A673 (cell line): ENCODE measurements around the gene HIP1R. TPM values are rescaled to one million over a fixed set of nuclear protein-coding genes. Genes with fewer than 3 reads are reported as not detected.
A peak's percentile ranks its signal among the peaks of the same experiment; 100 is the strongest.

Experiments used
- BruUV-seq: library from RNA; stranded (reverse); fragments of 400-500 nt; replicated peaks from 2 replicates; lab custom pipeline; 2021; lab: Mats Ljungman, UMichigan
- CTCF ChIA-PET: fragments of 300-600 bp; sonication (Branson Sonifier 250); formaldehyde crosslinking; loops from one replicate; lab custom pipeline; 2022; ENCODE audit warnings: antibody characterized with exemption; lab: Charles Lee
- POLR2A ChIA-PET: fragments of 300-600 bp; sonication (Branson Sonifier 250); formaldehyde crosslinking; loops from one replicate; lab custom pipeline; 2022; ENCODE audit warnings: antibody characterized with exemption; ENCODE audit not compliant: low non-redundant PET; lab: Charles Lee
- DNase-seq: peaks from one replicate; pipeline ENCODE4 v3.0.0-alpha.2; 2015; ENCODE audit warnings: low spot score
- H3K27ac ChIP-seq: fragments of 200-600 bp; sonication (generic); 2 replicates; pipeline ENCODE4 v1.5.1; 2016; ENCODE audit warnings: mixed run types, low read depth, mild to moderate bottlenecking, mixed read lengths, antibody characterized with exemption, low read length; ENCODE audit not compliant: poor library complexity, severe bottlenecking
- H3K27me3 ChIP-seq: fragments of 200-600 bp; sonication (generic); replicated peaks from 2 replicates; pipeline ENCODE4 v1.6.1; 2017; ENCODE audit warnings: mixed run types, low read depth, mild to moderate bottlenecking, mixed read lengths, antibody characterized with exemption, low read length; ENCODE audit not compliant: insufficient read depth, poor library complexity
- H3K36me3 ChIP-seq: fragments of 200-600 bp; sonication (generic); 2 replicates; pipeline ENCODE4 v1.6.1; 2016; ENCODE audit warnings: mixed run types, mild to moderate bottlenecking, mixed read lengths, antibody characterized with exemption, low read length; ENCODE audit not compliant: insufficient read depth, poor library complexity, severe bottlenecking
- H3K4me1 ChIP-seq: fragments of 200-600 bp; sonication (generic); 2 replicates; pipeline ENCODE4 v1.6.1; 2017; ENCODE audit warnings: mixed run types, mild to moderate bottlenecking, mixed read lengths, antibody characterized with exemption, low read length; ENCODE audit not compliant: insufficient read depth, poor library complexity, severe bottlenecking
- H3K4me3 ChIP-seq: fragments of 200-600 bp; sonication (generic); 2 replicates; pipeline ENCODE4 v1.5.1; 2016; ENCODE audit warnings: low read depth, mixed run types, mild to moderate bottlenecking, mixed read lengths, low read length; ENCODE audit not compliant: poor library complexity, severe bottlenecking
- H3K9me3 ChIP-seq: fragments of 200-600 bp; sonication (generic); 2 replicates; pipeline ENCODE4 v1.6.1; 2016; ENCODE audit warnings: mixed run types, low read depth, mild to moderate bottlenecking, mixed read lengths, antibody characterized with exemption, low read length; ENCODE audit not compliant: poor library complexity, severe bottlenecking
- CTCF ChIP-seq: fragments of 300-800, 200-600 bp; sonication (generic); conservative IDR thresholded peaks from 2 replicates; pipeline ENCODE4 v1.5.1; 2017; ENCODE audit warnings: low read depth, mild to moderate bottlenecking, antibody characterized with exemption, low read length, moderate library complexity, mixed read lengths
- EZH2 ChIP-seq: fragments of 200-600 bp; sonication (generic); IDR thresholded peaks from 2 replicates; pipeline ENCODE4 v1.6.1; 2017; ENCODE audit warnings: borderline replicate concordance, low read depth, mild to moderate bottlenecking, mixed read lengths, antibody characterized with exemption, low read length; ENCODE audit not compliant: poor library complexity, severe bottlenecking
- intact Hi-C: fragments of 100-400 bp; cut with micrococcal nuclease; formaldehyde crosslinking; loops from one replicate; pipeline ENCODE4 v1.10.0; 2022; ENCODE audit not compliant: unreplicated experiment
- total RNA-seq: library from RNA; stranded (reverse); gene quantifications from 2 replicates; pipeline ENCODE4 v1.2.3, GENCODE V29; 2021

The HIP1R gene
- total RNA-seq, 1 experiment from 2014 or later = 30.4 TPM

DNA sequence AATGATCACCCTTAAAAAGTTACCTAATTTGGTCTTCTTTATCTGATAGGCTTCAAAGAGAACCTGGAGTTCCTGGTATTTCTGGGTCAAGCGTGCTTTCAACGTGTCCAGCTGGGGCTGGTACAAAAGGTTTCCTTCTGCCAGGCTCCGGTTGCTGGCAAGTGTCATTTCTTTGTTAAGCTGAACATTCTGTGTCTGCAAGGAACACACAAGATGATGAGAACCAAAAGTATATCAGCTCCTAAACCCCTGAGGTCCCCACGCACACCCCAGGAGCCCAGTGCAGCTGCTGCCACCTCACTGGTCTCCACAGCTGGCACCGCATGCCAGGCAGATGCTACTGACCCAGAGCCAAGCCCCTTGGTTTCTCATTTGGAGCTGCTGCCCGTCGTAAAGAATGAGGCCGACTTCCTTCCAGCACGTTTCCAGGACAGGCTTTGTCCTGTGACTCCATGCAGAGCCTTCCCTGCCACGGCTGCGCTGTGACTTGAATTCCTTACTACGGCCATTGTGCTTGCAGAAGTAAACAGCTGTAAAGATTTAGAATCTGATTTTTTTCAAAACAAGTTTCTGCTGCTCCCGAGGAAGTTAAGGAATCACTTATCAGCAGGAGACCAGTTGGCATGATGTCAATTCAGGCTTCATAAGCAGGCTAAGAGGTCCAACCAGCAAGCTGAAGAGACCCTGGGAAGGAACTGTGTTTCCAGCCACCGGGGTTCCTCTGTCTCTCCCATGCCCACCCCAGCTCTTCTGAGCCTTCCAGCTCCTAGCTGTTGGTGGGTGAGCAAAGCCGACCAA lies 35.8 kb downstream of the HIP1R start:
- TF ChIP-seq CTCF (no peak), EZH2 (no peak)
- peak; percentile 86 for DNase-seq
- Histone ChIP-seq H3K36me3 (peaks cover 31% of the 10 kb centered on the region), H3K27me3 (no peaks in the 10 kb centered on the region), H3K27ac (peak overlapping the region; percentile 86), H3K4me1 (peaks cover 54% of the 10 kb centered on the region), H3K4me3 (peak overlapping the region; percentile 40), H3K9me3 (no peaks in the 10 kb centered on the region)
- no TSS peak for BruUV-seq
- POLR2A ChIA-PET = interaction anchor here (0.7 kb wide), 1 partner anchor 371 kb away, joined by 18 read pairs; no protein-coding TSS in a partner anchor
- intact Hi-C loops = loop anchor here (10.0 kb wide), 1 partner anchor 364 kb away; the partner anchor contains the start of genes MPHOSPH9 and MTRFR
- CTCF ChIA-PET = interaction anchor here (0.6 to 1.5 kb wide), 4 partner anchors 9 to 85 kb away, joined by 3 to 5 read pairs (median 3); no protein-coding TSS in a partner anchor

GRCh38 chr12:122871851-122872780 lies 36.9 kb downstream of the HIP1R start:
- POLR2A ChIA-PET = no interaction called here
- intact Hi-C loops = loop anchor here (10.0 kb wide), 1 partner anchor 363 kb away; the partner anchor contains the start of genes MPHOSPH9 and MTRFR
- peaks cover 57% of the 10 kb centered on the region for H3K4me1 ChIP-seq

More at GRCh38 chr12:122871851-122872780, 36.9 kb downstream of the HIP1R start:
- no TSS peak for BruUV-seq
- no peak for TF ChIP-seq CTCF
- no peak for TF ChIP-seq EZH2
- Histone ChIP-seq H3K9me3 (no peaks in the 10 kb centered on the region), H3K4me3 (peak overlapping the region; percentile 40), H3K36me3 (peaks cover 24% of the 10 kb centered on the region), H3K27ac (peak overlapping the region; percentile 86), H3K27me3 (no peaks in the 10 kb centered on the region)
- CTCF ChIA-PET = interaction anchor here (0.6 to 1.5 kb wide), 4 partner anchors 8 to 80 kb away, joined by 3 to 5 read pairs (median 4); no protein-coding TSS in a partner anchor
- DNase-seq = peak; percentile 95
